ENCODE results near the gene RIGI.
A peak's percentile ranks its signal among the peaks of the same experiment; 100 is the strongest.

RIGI gene

DNA sequence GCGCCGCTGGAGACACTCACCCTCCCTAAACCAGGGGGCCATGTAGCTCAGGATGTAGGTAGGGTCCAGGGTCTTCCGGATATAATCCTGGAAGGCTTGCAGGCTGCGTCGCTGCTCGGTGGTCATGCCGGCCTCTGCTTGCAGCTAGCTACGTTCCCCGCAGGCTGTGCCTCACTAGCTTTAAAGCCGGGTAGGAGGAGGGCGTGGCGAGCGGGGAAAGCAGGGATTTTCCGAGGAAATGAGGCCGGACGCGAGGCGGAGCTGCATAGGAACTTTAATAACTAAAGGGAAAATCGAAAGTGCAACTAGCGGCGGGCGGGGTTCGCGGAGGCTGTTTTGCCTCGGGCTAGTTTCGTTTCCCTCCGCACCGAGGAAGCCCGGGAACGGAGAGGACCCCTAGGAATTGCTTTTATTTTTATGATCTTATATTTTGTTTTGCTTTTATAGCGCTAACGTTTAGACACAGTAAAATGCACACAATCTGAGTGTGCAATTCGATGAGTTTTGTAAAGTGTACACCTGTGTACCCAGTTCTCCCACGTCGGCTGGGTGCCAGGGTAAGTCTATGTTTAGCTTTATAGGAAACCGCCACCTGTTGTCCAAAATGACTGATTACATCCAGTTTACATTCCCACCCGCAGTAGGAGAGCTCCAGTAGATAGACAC, at the start of gene RIGI:
Gene RIGI (minus strand): TSS at position 156 of the 666 bp plus-strand sequence. CDS start 30 bp downstream, at position 126.
- Histone ChIP-seq H3K4me3 (ENCODE audit: low read length, poor library complexity, severe bottlenecking) (peak within 1 kb of the TSS; percentile 97), H3K4me2 (ENCODE audit: low read depth, low read length, poor library complexity, severe bottlenecking) (peak within 1 kb of the TSS; percentile 96), H3K27me3 (ENCODE audit: insufficient read depth, low read length, poor library complexity, severe bottlenecking) (no peaks in the 10 kb centered on the region), H2AFZ (ENCODE audit: low read length) (peak within 1 kb of the TSS; percentile 94), H3K36me3 (ENCODE audit: insufficient read depth, low read length) (no peaks in the 10 kb centered on the region), H3K9me3 (ENCODE audit: insufficient read depth, low read depth, low read length) (no peaks in the 10 kb centered on the region), H3K9ac (ENCODE audit: low read depth, low read length, poor library complexity, severe bottlenecking) (peak within 1 kb of the TSS; percentile 75), H3F3A (ENCODE audit: low read depth) (no peaks in the 10 kb centered on the region), H4K20me1 (ENCODE audit: insufficient read depth, low read length, poor library complexity, severe bottlenecking) (no peaks in the 10 kb centered on the region), H3K4me1 (ENCODE audit: insufficient read depth, low read length, poor library complexity, severe bottlenecking) (peaks cover 12% of the 10 kb centered on the region), H3K9me2 (replicated peaks; ENCODE audit: low read depth, low read length) (no peaks in the 10 kb centered on the region), H3K79me2 (ENCODE audit: insufficient read depth, low read length) (peaks cover 26% of the 10 kb centered on the region)
- TF ChIP-seq, protein P1, sequence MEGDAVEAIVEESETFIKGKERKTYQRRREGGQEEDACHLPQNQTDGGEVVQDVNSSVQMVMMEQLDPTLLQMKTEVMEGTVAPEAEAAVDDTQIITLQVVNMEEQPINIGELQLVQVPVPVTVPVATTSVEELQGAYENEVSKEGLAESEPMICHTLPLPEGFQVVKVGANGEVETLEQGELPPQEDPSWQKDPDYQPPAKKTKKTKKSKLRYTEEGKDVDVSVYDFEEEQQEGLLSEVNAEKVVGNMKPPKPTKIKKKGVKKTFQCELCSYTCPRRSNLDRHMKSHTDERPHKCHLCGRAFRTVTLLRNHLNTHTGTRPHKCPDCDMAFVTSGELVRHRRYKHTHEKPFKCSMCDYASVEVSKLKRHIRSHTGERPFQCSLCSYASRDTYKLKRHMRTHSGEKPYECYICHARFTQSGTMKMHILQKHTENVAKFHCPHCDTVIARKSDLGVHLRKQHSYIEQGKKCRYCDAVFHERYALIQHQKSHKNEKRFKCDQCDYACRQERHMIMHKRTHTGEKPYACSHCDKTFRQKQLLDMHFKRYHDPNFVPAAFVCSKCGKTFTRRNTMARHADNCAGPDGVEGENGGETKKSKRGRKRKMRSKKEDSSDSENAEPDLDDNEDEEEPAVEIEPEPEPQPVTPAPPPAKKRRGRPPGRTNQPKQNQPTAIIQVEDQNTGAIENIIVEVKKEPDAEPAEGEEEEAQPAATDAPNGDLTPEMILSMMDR (conservative IDR thresholded peaks at IDR 0.05; ENCODE audit: low read length) = peak; percentile 68
- TF ChIP-seq EZH2phosphoT487 (IDR thresholded peaks at IDR 0.05; ENCODE audit: borderline replicate concordance) = no peak

DNA sequence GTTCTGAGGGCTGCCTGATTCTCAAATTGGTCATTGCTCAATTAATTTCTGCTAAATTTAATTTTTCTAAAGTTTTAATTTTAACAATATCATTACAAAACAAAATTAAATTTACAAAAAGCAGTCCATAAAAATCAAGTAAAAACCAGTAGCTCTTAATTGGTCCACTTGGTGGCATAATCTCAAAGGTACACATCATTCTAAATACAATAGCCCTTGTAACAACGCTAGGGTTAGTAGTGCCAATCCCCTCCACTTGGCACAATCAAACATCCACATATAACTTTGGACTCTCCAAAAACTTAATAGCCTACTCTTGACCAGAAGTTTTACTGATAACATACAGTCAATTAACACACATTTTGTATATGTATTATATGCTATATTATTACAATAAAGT, 48.9 kb upstream of the RIGI start:
- peaks cover 30% of the 10 kb centered on the region for H3K79me2 ChIP-seq (ENCODE audit: insufficient read depth, low read length)
- TF ChIP-seq, protein P1 (conservative IDR thresholded peaks at IDR 0.05; ENCODE audit: low read length) = 0 out of 2 replicates have a peak, but pooled peaks have one; percentile 14
- TF ChIP-seq EZH2phosphoT487 (IDR thresholded peaks at IDR 0.05; ENCODE audit: borderline replicate concordance) = no peak
- H3K4me2 ChIP-seq (ENCODE audit: low read depth, low read length, poor library complexity, severe bottlenecking) = no peak overlapping the region
- H3K9me2 ChIP-seq (replicated peaks; ENCODE audit: low read depth, low read length) = no peaks in the 10 kb centered on the region
- H4K20me1 ChIP-seq (ENCODE audit: insufficient read depth, low read length, poor library complexity, severe bottlenecking) = peaks cover 12% of the 10 kb centered on the region
- H3K27me3 ChIP-seq (ENCODE audit: insufficient read depth, low read length, poor library complexity, severe bottlenecking) = no peaks in the 10 kb centered on the region
- no peak overlapping the region for H3K9ac ChIP-seq (ENCODE audit: low read depth, low read length, poor library complexity, severe bottlenecking)
- H3K9me3 ChIP-seq (ENCODE audit: insufficient read depth, low read depth, low read length) = no peaks in the 10 kb centered on the region
- H3F3A ChIP-seq (ENCODE audit: low read depth) = peaks cover 5% of the 10 kb centered on the region; the same call in 1 of the 2 replicates
- H2AFZ ChIP-seq (ENCODE audit: low read length) = no peak overlapping the region
- H3K36me3 ChIP-seq (ENCODE audit: insufficient read depth, low read length) = no peaks in the 10 kb centered on the region
- H3K4me3 ChIP-seq (ENCODE audit: low read length, poor library complexity, severe bottlenecking) = no peak overlapping the region
- peaks cover 27% of the 10 kb centered on the region for H3K4me1 ChIP-seq (ENCODE audit: insufficient read depth, low read length, poor library complexity, severe bottlenecking)

DNA sequence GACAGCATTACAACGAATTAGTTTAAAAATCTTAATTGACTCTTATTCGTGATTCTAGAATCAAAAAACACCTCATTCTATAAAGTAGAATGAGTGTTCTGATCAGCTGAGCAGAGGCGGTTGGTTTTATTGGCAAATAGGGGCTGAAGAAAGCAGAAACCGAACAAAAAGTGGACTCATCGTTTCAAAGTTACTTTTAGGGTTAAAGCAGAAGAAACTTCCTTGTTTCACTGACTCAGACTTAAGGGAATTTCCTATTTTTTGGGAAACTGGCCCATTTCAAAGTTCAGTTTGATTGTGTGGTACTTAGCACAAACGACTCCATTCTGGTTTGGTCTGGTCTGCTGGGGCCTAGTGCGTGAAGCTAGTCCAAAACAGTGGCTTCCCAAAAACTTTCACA, 47.8 kb upstream of the RIGI start:
- Histone ChIP-seq H4K20me1 (ENCODE audit: insufficient read depth, low read length, poor library complexity, severe bottlenecking) (peaks cover 15% of the 10 kb centered on the region), H3K36me3 (ENCODE audit: insufficient read depth, low read length) (no peaks in the 10 kb centered on the region), H3K9me3 (ENCODE audit: insufficient read depth, low read depth, low read length) (no peaks in the 10 kb centered on the region), H3K79me2 (ENCODE audit: insufficient read depth, low read length) (peaks cover 39% of the 10 kb centered on the region), H3K9me2 (replicated peaks; ENCODE audit: low read depth, low read length) (no peaks in the 10 kb centered on the region), H3K27me3 (ENCODE audit: insufficient read depth, low read length, poor library complexity, severe bottlenecking) (no peaks in the 10 kb centered on the region), H3K9ac (ENCODE audit: low read depth, low read length, poor library complexity, severe bottlenecking) (peak overlapping the region; percentile 85), H3K4me1 (ENCODE audit: insufficient read depth, low read length, poor library complexity, severe bottlenecking) (peaks cover 30% of the 10 kb centered on the region), H3F3A (ENCODE audit: low read depth) (peaks cover 5% of the 10 kb centered on the region; the same call in 1 of the 2 replicates), H3K4me2 (ENCODE audit: low read depth, low read length, poor library complexity, severe bottlenecking) (peak overlapping the region; percentile 86), H2AFZ (ENCODE audit: low read length) (peak overlapping the region; percentile 81; the same call in 1 of the 2 replicates), H3K4me3 (ENCODE audit: low read length, poor library complexity, severe bottlenecking) (peak overlapping the region; percentile 92)
- TF ChIP-seq EZH2phosphoT487 (IDR thresholded peaks at IDR 0.05; ENCODE audit: borderline replicate concordance) = no peak
- TF ChIP-seq, protein P1 (conservative IDR thresholded peaks at IDR 0.05; ENCODE audit: low read length) = no peak

Data from Loucy (cell line).